ENCODE measurements around the gene CP. TPM values are rescaled to one million over a fixed set of nuclear protein-coding genes. Genes with fewer than 3 reads are reported as not detected.

The CP gene
- total and polyA plus RNA-seq, 2 experiments from 2014 or later: 2.8 to 3.6 TPM

DNA sequence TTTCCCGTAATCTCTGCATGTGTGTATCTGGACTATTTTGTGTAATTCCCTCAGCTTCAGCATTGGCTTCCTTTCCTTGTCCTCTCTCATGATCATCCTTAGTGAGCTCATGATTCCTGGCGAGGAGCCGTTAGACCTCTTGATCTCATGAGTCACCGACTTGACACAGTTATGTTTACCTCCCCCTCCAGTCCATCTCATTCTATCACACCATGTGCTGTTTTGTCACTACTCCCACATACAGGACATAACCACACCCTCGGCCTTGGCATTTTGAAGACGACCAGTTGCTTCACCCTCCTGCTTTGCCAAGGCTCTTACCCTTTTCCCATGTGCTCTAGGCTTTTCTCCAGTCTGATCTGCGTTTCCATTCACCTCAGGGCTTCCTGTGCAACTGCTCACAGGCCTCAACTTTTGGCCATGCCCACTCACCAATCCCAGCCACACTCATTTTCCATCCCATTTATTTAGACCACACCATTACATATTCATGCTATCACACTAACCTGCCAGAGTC, 41.5 kb downstream of the CP start:
- peaks cover 40% of the 10 kb centered on the region for H3K36me3 Mint-ChIP-seq (ENCODE audit: low read depth)
- H3K9me3 Mint-ChIP-seq: no peaks in the 10 kb centered on the region; the same call in 1 of the 3 replicates
- Histone ChIP-seq H3K79me2 (replicated peaks; ENCODE audit: insufficient read depth) (no peaks in the 10 kb centered on the region), H2AFZ (no peak overlapping the region), H4K20me1 (replicated peaks; ENCODE audit: insufficient read depth) (no peaks in the 10 kb centered on the region), H3K36me3 (ENCODE audit: insufficient read depth) (0 out of 2 replicates have a peak, but pooled peaks cover 5% of the 10 kb centered on the region), H3K9me2 (ENCODE audit: insufficient read depth) (no peaks in the 10 kb centered on the region), H3F3A (replicated peaks; ENCODE audit: low read depth) (no peaks in the 10 kb centered on the region), H3K4me2 (no peak overlapping the region), H3K27ac (ENCODE audit: low read depth) (no peak overlapping the region), H3K27me3 (ENCODE audit: insufficient read depth) (no peaks in the 10 kb centered on the region), H3K4me1 (ENCODE audit: insufficient read depth) (no peaks in the 10 kb centered on the region; the same call in 1 of the 2 replicates), H3K4me3 (no peak overlapping the region)
- H3K27me3 Mint-ChIP-seq (ENCODE audit: insufficient read depth, low read depth, poor library complexity): peaks cover 2% of the 10 kb centered on the region
- DNase-seq (ENCODE audit: low spot score) (no peak), ATAC-seq (no peak)
- TF ChIP-seq NANOG (IDR thresholded peaks at IDR 0.05; ENCODE audit: borderline replicate concordance): no peak
- TF ChIP-seq STAT1 (IDR thresholded peaks at IDR 0.05; ENCODE audit: unreplicated experiment): no peak
- TF ChIP-seq, protein P1, sequence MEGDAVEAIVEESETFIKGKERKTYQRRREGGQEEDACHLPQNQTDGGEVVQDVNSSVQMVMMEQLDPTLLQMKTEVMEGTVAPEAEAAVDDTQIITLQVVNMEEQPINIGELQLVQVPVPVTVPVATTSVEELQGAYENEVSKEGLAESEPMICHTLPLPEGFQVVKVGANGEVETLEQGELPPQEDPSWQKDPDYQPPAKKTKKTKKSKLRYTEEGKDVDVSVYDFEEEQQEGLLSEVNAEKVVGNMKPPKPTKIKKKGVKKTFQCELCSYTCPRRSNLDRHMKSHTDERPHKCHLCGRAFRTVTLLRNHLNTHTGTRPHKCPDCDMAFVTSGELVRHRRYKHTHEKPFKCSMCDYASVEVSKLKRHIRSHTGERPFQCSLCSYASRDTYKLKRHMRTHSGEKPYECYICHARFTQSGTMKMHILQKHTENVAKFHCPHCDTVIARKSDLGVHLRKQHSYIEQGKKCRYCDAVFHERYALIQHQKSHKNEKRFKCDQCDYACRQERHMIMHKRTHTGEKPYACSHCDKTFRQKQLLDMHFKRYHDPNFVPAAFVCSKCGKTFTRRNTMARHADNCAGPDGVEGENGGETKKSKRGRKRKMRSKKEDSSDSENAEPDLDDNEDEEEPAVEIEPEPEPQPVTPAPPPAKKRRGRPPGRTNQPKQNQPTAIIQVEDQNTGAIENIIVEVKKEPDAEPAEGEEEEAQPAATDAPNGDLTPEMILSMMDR (conservative IDR thresholded peaks at IDR 0.05; ENCODE audit: low read depth in 2 of 2): no peak
- TF ChIP-seq, protein P2, sequence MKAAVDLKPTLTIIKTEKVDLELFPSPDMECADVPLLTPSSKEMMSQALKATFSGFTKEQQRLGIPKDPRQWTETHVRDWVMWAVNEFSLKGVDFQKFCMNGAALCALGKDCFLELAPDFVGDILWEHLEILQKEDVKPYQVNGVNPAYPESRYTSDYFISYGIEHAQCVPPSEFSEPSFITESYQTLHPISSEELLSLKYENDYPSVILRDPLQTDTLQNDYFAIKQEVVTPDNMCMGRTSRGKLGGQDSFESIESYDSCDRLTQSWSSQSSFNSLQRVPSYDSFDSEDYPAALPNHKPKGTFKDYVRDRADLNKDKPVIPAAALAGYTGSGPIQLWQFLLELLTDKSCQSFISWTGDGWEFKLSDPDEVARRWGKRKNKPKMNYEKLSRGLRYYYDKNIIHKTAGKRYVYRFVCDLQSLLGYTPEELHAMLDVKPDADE (IDR thresholded peaks at IDR 0.05): no peak
- H3K4me1 Mint-ChIP-seq: peaks cover 3% of the 10 kb centered on the region
- H3K4me3 Mint-ChIP-seq: no peak overlapping the region
- no peak overlapping the region for H3K27ac Mint-ChIP-seq

DNA sequence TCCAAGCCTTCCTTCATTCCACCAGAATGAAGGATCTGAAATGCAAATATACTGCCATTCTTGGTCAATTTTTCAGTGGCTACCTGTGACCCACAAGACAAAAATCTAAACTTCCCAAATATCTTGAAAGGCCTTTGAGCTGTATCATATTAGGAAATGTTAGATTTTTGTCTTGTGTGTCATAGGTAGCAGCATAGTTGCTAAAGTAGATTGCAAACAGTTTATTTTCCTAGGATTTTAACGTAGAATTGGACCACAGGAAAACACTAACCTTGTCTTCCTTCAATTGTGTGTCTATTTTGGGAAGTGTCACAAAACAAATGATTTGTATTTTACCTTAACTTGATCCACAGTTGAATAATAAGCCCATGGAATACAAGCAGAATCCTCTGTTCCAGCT, 42.4 kb downstream of the CP start:
- ATAC-seq: no peak
- H3K9me3 Mint-ChIP-seq: no peaks in the 10 kb centered on the region; the same call in 2 of the 3 replicates
- no peaks in the 10 kb centered on the region for H3K9me2 ChIP-seq (ENCODE audit: insufficient read depth)
- H2AFZ ChIP-seq: no peak overlapping the region
- peaks cover 44% of the 10 kb centered on the region for H3K36me3 Mint-ChIP-seq (ENCODE audit: low read depth)
- no peak overlapping the region for H3K27ac Mint-ChIP-seq
- H3K4me1 ChIP-seq (ENCODE audit: insufficient read depth): no peaks in the 10 kb centered on the region; the same call in 1 of the 2 replicates
- H3K4me1 Mint-ChIP-seq: no peaks in the 10 kb centered on the region; the same call in 2 of the 3 replicates
- no peaks in the 10 kb centered on the region for H3K27me3 ChIP-seq (ENCODE audit: insufficient read depth)
- H3K36me3 ChIP-seq (ENCODE audit: insufficient read depth): 0 out of 2 replicates have a peak, but pooled peaks cover 5% of the 10 kb centered on the region
- H3K27me3 Mint-ChIP-seq (ENCODE audit: insufficient read depth, low read depth, poor library complexity): peaks cover under 1% of the 10 kb centered on the region
- H4K20me1 ChIP-seq (replicated peaks; ENCODE audit: insufficient read depth): no peaks in the 10 kb centered on the region
- H3F3A ChIP-seq (replicated peaks; ENCODE audit: low read depth): no peaks in the 10 kb centered on the region
- H3K4me3 Mint-ChIP-seq: no peak overlapping the region
- H3K4me3 ChIP-seq: no peak overlapping the region
- H3K4me2 ChIP-seq: no peak overlapping the region
- no peak for DNase-seq (ENCODE audit: low spot score)
- no peak overlapping the region for H3K27ac ChIP-seq (ENCODE audit: low read depth)
- H3K79me2 ChIP-seq (replicated peaks; ENCODE audit: insufficient read depth): no peaks in the 10 kb centered on the region
- no peak for TF ChIP-seq STAT1 (IDR thresholded peaks at IDR 0.05; ENCODE audit: unreplicated experiment)
- TF ChIP-seq POLR2AphosphoS5 (IDR thresholded peaks at IDR 0.05; ENCODE audit: low read depth): no peak
- no peak for TF ChIP-seq CREB1 (CRISPR knock-in tag; IDR thresholded peaks at IDR 0.05; ENCODE audit: low read depth)
- no peak for TF ChIP-seq ZNF114 (CRISPR knock-in tag; IDR thresholded peaks at IDR 0.05)
- TF ChIP-seq, protein P3, sequence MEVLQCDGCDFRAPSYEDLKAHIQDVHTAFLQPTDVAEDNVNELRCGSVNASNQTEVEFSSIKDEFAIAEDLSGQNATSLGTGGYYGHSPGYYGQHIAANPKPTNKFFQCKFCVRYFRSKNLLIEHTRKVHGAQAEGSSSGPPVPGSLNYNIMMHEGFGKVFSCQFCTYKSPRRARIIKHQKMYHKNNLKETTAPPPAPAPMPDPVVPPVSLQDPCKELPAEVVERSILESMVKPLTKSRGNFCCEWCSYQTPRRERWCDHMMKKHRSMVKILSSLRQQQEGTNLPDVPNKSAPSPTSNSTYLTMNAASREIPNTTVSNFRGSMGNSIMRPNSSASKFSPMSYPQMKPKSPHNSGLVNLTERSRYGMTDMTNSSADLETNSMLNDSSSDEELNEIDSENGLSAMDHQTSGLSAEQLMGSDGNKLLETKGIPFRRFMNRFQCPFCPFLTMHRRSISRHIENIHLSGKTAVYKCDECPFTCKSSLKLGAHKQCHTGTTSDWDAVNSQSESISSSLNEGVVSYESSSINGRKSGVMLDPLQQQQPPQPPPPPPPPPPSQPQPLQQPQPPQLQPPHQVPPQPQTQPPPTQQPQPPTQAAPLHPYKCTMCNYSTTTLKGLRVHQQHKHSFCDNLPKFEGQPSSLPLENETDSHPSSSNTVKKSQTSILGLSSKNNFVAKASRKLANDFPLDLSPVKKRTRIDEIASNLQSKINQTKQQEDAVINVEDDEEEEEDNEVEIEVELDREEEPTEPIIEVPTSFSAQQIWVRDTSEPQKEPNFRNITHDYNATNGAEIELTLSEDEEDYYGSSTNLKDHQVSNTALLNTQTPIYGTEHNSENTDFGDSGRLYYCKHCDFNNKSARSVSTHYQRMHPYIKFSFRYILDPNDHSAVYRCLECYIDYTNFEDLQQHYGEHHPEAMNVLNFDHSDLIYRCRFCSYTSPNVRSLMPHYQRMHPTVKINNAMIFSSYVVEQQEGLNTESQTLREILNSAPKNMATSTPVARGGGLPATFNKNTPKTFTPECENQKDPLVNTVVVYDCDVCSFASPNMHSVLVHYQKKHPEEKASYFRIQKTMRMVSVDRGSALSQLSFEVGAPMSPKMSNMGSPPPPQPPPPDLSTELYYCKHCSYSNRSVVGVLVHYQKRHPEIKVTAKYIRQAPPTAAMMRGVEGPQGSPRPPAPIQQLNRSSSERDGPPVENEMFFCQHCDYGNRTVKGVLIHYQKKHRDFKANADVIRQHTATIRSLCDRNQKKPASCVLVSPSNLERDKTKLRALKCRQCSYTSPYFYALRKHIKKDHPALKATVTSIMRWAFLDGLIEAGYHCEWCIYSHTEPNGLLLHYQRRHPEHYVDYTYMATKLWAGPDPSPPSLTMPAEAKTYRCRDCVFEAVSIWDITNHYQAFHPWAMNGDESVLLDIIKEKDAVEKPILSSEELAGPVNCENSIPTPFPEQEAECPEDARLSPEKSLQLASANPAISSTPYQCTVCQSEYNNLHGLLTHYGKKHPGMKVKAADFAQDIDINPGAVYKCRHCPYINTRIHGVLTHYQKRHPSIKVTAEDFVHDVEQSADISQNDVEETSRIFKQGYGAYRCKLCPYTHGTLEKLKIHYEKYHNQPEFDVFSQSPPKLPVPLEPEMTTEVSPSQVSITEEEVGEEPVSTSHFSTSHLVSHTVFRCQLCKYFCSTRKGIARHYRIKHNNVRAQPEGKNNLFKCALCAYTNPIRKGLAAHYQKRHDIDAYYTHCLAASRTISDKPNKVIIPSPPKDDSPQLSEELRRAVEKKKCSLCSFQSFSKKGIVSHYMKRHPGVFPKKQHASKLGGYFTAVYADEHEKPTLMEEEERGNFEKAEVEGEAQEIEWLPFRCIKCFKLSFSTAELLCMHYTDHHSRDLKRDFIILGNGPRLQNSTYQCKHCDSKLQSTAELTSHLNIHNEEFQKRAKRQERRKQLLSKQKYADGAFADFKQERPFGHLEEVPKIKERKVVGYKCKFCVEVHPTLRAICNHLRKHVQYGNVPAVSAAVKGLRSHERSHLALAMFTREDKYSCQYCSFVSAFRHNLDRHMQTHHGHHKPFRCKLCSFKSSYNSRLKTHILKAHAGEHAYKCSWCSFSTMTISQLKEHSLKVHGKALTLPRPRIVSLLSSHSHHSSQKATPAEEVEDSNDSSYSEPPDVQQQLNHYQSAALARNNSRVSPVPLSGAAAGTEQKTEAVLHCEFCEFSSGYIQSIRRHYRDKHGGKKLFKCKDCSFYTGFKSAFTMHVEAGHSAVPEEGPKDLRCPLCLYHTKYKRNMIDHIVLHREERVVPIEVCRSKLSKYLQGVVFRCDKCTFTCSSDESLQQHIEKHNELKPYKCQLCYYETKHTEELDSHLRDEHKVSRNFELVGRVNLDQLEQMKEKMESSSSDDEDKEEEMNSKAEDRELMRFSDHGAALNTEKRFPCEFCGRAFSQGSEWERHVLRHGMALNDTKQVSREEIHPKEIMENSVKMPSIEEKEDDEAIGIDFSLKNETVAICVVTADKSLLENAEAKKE (CRISPR knock-in tag; IDR thresholded peaks at IDR 0.05): no peak
- no peak for TF ChIP-seq EZH2 (IDR thresholded peaks at IDR 0.05; ENCODE audit: low read depth, unreplicated experiment)
- TF ChIP-seq EZH2phosphoT487 (IDR thresholded peaks at IDR 0.05; ENCODE audit: unreplicated experiment): no peak
- TF ChIP-seq, protein P1 (conservative IDR thresholded peaks at IDR 0.05; ENCODE audit: low read depth in 2 of 2): no peak
